HG03439 (cell line): ENCODE data around the gene APPBP2.
"Not testable (repeated sequence)": the region's sequence is repeated elsewhere in the genome, so short reads cannot be mapped to it uniquely, and the experiment has no call there.

Experiments
- ATAC-seq: cut with Tn5 transposase; IDR thresholded peaks from one replicate; pipeline ENCODE4 v1.9.1; 2021; ENCODE audit warnings: mild to moderate bottlenecking, moderate library complexity; ENCODE audit not compliant: unreplicated experiment

The APPBP2 gene

GRCh38 chr17:60442271-60443173 is 83.5 kb downstream of the APPBP2 start:
- no peak for ATAC-seq

DNA sequence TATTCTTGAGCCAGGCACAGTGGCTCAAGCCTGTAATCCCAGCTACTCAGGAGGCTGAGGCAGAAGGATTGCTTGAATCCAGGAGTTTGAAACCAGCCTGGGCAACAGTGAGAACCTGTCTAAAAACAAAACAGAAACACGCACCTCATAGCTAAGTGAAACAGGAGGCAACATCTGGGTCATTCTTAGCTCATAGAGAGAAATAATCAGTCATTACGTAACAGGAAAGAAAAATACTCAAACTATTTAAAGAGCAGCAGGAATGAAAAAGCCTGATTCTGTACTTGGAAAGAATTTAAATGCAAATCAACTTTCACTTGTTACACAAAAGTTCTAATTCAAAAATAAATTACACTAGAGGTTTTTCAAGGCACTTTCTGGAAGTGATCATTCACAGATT is 86.5 kb downstream of the APPBP2 start:
- ATAC-seq, result no peak

GRCh38 chr17:60436676-60437075 is 89.4 kb downstream of the APPBP2 start:
- ATAC-seq, result no peak

DNA sequence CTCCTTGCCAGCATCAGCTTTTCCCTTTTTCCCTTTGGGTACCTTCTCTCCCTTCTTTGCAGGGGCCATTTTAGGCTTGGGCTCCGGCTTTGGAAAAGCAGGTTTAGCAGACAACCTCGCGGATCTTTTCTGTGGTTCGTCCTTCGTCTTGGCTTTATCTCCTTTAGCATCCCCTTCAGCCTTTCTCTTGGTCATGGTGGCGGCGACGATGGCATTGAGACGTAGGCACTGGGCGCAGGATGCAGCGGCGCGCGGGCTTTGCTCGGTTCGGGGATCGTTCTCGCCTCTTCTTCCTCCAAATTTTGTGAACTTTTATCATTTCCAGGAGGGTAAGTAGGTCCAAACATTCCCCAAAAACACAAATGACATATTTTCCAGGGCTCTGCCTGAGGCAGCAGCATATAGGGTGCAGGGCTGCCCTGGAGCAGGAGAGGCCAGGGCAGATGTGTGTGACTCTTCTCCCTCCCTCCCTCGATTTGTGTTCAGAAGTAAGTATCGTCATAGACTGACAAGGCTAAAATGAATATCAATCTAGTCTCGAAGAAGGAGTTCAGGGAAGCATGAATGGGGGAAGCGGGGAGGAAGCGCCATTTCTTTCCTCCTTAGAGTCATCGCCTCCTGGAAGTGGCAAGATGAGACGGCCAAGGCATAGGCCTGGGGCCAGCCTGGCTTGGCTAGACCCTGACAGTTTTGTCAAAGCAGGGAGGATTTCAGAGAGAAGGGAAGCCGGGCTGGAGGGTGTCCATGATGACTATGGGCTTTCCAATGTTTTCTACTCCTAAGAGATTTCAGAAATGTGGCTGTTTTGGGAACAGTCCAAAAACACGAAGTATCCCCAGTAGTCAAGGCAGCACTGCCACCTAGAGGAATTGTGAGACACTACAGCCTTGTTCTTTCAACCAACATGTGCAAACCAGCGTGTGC is 90.5 kb downstream of the APPBP2 start:
- no peak for ATAC-seq

DNA sequence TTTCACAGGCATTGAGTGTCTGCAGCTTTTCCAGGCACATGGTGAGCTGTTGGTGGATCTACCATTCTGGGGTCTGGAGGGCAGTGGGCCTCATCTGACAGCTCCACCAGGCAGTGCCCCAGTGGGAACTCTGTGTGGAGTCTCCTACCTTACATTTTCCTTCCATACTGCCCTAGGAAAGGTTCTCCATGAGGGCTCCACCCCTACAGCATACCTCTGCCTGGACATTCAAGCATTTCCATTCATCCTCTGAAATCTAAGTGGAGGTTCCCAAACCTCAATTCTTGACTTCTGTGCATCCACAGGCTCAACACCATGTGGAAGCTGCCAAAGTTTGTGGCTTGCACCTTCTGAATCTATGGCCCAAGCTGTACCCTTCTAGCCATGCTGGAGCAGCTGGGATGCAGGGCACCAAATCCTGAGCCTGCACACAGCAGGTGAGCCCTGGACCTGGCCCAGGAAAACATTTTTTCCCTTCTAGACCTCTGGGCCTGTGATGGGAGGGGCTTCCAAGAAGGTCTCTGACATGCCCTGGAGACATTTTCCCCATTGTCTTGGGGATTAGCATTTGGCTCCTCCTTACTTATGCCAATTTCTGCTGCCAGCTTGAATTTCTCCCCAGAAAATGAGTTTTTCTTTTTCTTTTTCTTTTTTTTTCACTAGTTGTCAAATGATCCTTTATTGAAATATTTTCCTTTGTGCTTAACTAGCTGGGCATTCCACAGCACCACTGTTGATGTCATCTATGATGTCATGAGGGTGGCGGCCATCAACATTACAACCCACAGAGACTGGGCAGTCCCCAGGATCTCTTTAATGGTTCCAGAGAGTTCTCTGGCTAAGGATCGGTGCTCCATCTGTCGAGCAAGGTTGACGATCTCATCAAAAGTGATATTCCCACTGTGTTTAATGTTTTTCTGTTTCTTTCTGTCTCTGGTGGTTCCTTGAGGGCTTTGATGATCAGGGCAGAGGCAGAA is 92.7 kb downstream of the APPBP2 start:
- ATAC-seq, result not testable (repeated sequence)

DNA sequence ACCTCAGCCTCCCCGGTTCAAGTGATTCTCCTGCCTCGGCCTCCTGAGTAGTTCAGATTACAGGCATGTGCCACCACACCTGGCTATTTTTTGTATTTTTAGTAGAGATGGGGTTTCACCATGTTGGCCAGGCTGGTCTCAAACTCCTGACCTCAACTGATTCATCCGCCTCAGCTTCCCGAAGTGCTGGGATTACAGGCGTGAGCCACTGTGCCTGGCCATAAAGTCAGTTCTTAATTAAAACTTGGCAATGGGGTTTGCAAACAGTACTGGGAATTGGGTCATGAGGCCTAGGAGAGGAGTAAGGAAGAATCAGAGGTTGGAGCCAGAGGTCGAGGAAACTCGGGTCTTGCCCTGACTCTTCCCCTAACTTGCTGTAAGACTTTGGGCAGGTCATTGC is 95.5 kb downstream of the APPBP2 start:
- not testable (repeated sequence) for ATAC-seq

GRCh38 chr17:60428491-60428890 is 97.6 kb downstream of the APPBP2 start:
- not testable (repeated sequence) for ATAC-seq

- no peak for ATAC-seq
Observed at GRCh38 chr17:60426596-60426995, 99.4 kb downstream of the APPBP2 start.

DNA sequence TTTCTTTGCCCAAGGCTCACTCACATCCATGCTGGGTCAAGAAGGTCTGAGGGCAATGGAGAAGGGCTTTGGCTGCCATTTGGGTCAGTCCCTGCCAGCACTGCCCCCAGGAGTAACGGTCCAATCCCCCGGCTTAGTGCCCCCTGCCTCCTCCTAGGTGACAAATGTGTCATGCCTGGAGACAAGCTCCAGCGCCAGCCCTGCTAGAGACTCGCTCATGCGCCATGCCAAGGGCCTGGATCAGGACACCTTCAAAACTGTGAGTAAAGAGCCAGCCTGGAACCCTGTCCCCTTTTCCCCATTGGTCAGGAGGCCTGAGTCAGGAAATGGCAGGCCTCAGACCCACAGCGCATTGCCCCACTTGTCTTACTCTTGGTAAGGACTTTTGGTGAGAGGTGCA is 100.4 kb downstream of the APPBP2 start:
- ATAC-seq, result no peak

GRCh38 chr17:60423865-60424264 is 102.2 kb downstream of the APPBP2 start:
- ATAC-seq, result no peak

DNA sequence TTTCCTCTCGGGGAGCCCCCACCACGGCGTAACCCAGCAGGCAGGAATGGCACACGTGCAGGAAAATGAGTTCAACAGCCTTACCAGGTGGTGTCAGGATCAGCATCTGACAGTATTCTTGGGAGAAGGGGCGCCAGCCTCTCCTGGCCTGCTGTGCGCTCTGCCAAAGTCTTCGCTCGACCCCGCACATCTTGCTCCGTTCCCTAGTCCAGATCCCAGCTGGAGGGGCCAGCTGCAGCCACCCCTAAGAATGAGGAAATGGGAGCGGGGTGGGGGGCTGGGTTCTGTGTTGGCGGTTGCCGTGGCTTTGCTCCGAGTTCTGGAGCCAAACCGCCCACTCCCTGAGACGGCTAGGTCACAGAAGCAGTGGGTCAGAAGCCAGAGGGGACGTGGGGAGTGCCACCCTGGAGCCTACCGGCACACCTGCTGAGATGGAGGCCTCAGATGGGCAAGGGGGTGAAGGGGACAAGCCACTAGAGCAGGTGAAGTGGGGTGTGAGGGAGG is 103.8 kb downstream of the APPBP2 start, which contains the start of gene CHCT1:
CHCT1 (plus strand) TSS at position 328 of the 504 bp plus-strand sequence; CDS start at position 432, 104 bp downstream.
- ATAC-seq, result no peak

DNA sequence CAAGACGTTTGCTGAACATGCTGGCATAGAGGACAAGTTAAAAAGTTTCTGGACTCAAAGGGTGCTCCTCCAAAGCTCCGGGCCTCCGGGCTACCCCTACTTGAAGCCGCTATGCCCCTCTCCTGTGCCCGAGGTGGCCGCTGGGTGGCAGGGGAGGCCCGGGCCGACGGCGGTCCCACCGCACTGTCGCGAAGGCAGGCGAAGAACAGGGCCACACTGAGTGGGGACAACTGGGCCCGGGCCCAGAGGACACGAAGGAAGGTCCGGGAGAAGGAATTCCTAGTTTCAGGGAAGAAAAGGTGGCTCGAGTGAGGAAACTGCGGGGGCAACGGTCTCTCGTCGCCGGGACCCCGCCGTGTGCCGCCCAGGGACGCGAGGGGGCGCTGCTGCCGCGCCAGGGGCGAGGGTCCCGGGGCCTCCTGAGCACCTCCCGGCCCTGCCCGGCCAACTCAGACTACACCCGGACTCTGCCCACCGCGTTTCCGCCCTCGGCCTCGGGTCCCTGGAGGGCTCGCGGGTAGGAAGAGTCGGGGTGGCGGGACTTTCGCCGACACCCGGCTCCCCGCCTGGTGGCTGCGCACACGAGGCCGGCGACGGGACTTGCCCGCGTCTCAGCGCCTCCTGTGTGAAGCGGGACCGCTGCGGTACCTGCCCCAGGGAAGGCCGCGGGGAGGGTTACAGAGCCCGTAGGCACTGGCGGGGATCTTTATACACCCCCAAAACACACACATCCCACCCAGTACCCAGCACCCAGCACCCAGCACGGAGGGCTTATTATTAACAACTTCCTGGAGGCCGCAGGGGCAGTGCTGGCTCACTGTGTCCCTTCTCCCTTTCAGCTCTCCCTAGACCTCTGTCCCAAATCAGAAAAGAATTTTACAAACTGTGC is 104.5 kb downstream of the APPBP2 start:
- peak; percentile 88 for ATAC-seq

- not testable (repeated sequence) for ATAC-seq
Observed at GRCh38 chr17:60419875-60420274, 106.2 kb downstream of the APPBP2 start.

DNA sequence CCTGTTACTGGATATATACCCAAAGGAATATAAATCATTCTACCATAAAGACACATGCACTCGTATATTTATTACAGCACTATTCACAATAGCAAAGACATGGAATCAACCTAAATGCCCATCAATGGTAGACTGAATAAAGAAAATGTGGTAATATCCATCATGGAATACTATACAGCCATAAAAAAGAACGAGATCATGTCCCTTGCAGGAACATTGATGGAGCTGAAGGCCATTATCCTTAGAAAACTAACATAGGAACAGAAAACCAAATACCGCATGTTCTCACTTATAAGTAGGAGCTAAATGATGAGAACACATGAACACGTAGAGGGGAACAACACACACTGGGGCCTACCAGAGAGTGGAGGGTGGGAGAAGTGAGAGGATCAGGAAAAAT is 107.0 kb downstream of the APPBP2 start:
- not testable (repeated sequence) for ATAC-seq

DNA sequence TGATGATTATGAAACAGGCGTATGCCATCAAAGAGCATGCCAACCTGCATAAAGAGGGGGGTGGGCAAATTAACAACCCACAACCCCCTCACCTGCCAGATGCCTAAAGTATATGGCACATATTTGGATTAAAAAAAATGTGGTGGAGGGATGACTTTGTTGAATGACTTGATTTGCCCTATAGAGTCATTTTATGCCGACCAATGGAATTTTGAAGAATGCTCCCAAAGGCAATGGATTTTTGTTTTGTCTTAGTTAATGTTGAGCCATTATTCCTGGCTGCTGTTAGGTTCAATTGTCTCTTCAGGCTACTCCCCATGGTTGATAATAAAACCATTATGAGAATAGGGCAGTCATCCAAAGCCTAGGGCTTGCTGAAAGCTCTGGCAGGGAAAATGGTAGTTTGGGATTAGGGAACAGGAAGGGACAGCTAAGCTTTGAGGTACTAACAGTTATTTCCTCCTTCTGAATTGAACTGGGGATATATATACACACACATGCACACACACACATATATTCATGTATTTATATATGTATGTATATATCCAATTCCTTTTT is 109.6 kb downstream of the APPBP2 start:
- ATAC-seq, result no peak

GRCh38 chr17:60415146-60415545 is 110.9 kb downstream of the APPBP2 start:
- ATAC-seq, result no peak

DNA sequence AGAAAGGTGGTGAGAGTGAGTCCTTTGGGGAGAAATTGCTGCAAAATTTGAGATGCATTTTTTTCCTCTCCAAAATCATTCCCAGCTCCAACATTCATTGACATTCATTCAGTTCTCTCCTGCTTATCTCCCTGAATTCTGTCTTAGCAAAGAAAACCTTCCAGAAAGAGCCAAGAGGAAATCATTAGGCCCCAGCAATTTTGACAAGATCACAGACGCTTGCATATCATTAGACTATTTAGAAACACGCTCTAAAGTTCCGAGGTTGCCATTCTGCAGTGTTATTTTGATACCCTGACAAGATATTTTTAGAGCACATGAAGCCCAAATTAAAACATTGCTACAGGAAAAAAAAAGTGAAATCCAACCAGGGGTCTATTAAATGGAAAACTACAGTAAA is 113.3 kb downstream of the APPBP2 start:
- no peak for ATAC-seq

- ATAC-seq, result no peak
Observed at GRCh38 chr17:60410001-60410400, 116.0 kb downstream of the APPBP2 start.

GRCh38 chr17:60406887-60407286 is 119.2 kb downstream of the APPBP2 start:
- no peak for ATAC-seq
